Skeletal muscle tissue (tissue), 4 donors: Measurements from ENCODE around the gene COL19A1. TPM values are rescaled to one million over a fixed set of nuclear protein-coding genes. Genes with fewer than 3 reads are reported as not detected.

Experiments
- H3K27ac ChIP-seq: one replicate; pipeline ENCODE4 v1.7.0; 2013; ENCODE audit warnings: mild to moderate bottlenecking, low read depth, low read length, inconsistent platforms
- H3K27me3 ChIP-seq, 3 donors: one replicate each; pipeline ENCODE4 v1.7.0; 2013; ENCODE audit warnings: low read length in 3 of 3; ENCODE audit not compliant: control insufficient read depth in 3 of 3, insufficient read depth in 3 of 3
- H3K36me3 ChIP-seq, 3 donors: one replicate each; pipeline ENCODE4 v1.7.0; 2013; ENCODE audit warnings: low read length in 3 of 3; ENCODE audit not compliant: control insufficient read depth in 3 of 3, insufficient read depth in 3 of 3
- H3K4me1 ChIP-seq, 3 donors: one replicate each; pipeline ENCODE4 v1.7.0; 2013; ENCODE audit warnings: low read length in 3 of 3, mild to moderate bottlenecking in 3 of 3; ENCODE audit not compliant: control insufficient read depth in 3 of 3, insufficient read depth in 3 of 3
- H3K4me3 ChIP-seq, 3 donors: one replicate each; pipeline ENCODE4 v1.7.0; 2013; ENCODE audit warnings: low read length in 3 of 3
- H3K9ac ChIP-seq, 3 donors: one replicate each; pipeline ENCODE4 v1.7.0; 2013; ENCODE audit warnings: low read length in 3 of 3, mild to moderate bottlenecking in 3 of 3, moderate library complexity in 2 of 3, low read depth in 1 of 3
- H3K9me3 ChIP-seq, 3 donors: one replicate each; pipeline ENCODE4 v1.7.0; 2013; ENCODE audit warnings: low read length in 3 of 3; ENCODE audit not compliant: control insufficient read depth in 3 of 3
- total RNA-seq: library from RNA; depleted of rRNA; stranded (reverse); fragments of >200 nt; gene quantifications from one replicate; pipeline ENCODE4 v1.2.3, GENCODE V29; 2014
- donor health status: Osteomylitis.

COL19A1 gene
- total RNA-seq, 1 donor from 2014 or later = 10.4 TPM

GRCh38 chr6:70072540-70073179 is 206.3 kb downstream of the COL19A1 start:
- H3K4me1 ChIP-seq = no peaks in the 10 kb centered on the region
- no peaks in the 10 kb centered on the region for H3K9me3 ChIP-seq
- H3K27me3 ChIP-seq = no peaks in the 10 kb centered on the region
- no peak overlapping the region for H3K4me3 ChIP-seq
- no peaks in the 10 kb centered on the region for H3K36me3 ChIP-seq
- no peak overlapping the region for H3K27ac ChIP-seq
- no peak overlapping the region for H3K9ac ChIP-seq

- Histone ChIP-seq H3K4me1 (no peaks in the 10 kb centered on the region), H3K36me3 (no peaks in the 10 kb centered on the region), H3K4me3 (no peak overlapping the region), H3K9me3 (no peaks in the 10 kb centered on the region), H3K9ac (no peak overlapping the region), H3K27me3 (no peaks in the 10 kb centered on the region), H3K27ac (no peak overlapping the region)
Measured at GRCh38 chr6:70073637-70074036, 207.3 kb downstream of the COL19A1 start.

DNA sequence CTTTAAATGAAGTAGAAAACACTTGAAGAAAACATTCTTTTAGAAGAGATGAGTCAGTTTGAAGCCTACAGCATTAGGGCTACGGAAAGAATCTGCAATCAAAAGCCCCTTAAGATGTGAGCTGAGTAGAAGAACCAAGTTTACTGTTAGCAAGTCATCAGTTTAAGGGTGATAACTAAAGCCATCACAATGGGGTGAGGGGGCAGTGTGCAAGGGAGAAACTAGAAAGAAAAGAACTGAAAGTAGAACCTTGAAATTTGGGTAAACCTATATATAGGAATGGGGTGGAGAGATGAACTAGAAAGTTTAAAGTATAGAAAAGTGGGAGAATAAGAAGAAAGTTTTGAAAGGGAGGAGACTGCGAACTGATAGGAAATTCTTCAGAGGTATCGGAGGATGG is 212.9 kb downstream of the COL19A1 start:
- H3K9me3 ChIP-seq = no peaks in the 10 kb centered on the region
- H3K9ac ChIP-seq = no peak overlapping the region
- H3K4me3 ChIP-seq = no peak overlapping the region
- H3K27me3 ChIP-seq = no peaks in the 10 kb centered on the region
- H3K36me3 ChIP-seq = no peaks in the 10 kb centered on the region
- H3K4me1 ChIP-seq = no peaks in the 10 kb centered on the region
- H3K27ac ChIP-seq = no peak overlapping the region

DNA sequence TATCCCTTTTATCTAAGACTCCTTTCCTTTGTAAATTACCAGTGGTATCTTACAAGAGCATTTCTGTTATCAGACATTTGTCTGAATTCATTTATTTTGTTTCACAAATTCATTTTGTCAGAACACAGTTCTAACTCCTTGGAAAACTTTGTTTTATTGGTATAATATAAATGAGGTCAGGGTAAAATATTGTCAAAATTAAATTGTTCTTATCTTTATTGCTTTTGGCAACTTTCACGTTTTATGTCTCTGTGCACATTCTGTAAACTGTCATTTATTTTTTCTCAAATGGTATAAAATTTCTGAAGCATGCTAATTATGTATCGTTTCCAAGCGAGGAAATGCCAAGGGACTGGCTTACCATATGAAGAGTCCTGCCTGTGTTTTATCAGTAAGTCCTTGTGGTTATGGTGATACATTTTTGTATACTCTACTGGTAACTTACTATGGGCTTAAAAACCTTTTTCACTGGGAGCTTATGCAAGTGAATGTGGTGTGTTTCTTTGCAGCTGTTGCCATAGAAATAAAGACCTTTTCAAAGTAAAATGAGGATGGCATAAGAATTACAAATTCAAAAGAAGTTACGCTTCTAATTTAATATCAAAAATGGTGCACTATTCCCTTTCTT is 214.2 kb downstream of the COL19A1 start:
- no peak overlapping the region for H3K4me3 ChIP-seq
- H3K9ac ChIP-seq = no peak overlapping the region
- no peaks in the 10 kb centered on the region for H3K4me1 ChIP-seq
- no peaks in the 10 kb centered on the region for H3K9me3 ChIP-seq
- no peak overlapping the region for H3K27ac ChIP-seq
- H3K27me3 ChIP-seq = no peaks in the 10 kb centered on the region
- H3K36me3 ChIP-seq = no peaks in the 10 kb centered on the region

DNA sequence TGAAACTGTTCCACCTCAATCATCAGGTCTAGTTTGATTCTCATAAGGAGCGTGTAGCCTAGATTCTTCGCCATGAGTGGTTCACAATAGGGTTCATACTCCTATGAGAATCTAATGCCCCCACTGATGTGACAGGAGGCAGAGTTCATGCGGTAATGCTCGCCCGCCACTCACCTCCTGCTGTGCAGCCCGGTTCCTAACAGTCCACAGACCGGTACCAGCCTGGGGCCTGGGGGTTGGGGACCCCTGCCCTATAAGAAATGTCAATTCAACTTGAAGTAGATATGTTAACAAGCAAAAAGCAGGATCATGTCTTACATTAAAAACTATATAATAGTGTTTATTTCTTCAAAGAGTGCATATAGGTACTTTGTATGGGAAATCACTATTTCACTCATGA is 216.5 kb downstream of the COL19A1 start:
- no peak overlapping the region for H3K4me3 ChIP-seq
- H3K9ac ChIP-seq = no peak overlapping the region
- no peaks in the 10 kb centered on the region for H3K27me3 ChIP-seq
- no peak overlapping the region for H3K27ac ChIP-seq
- no peaks in the 10 kb centered on the region for H3K36me3 ChIP-seq
- no peaks in the 10 kb centered on the region for H3K9me3 ChIP-seq
- H3K4me1 ChIP-seq = no peaks in the 10 kb centered on the region

GRCh38 chr6:70086806-70087205 is 220.4 kb downstream of the COL19A1 start:
- Histone ChIP-seq H3K27ac (no peak overlapping the region), H3K4me1 (no peaks in the 10 kb centered on the region), H3K4me3 (no peak overlapping the region), H3K9ac (no peak overlapping the region), H3K36me3 (no peaks in the 10 kb centered on the region), H3K9me3 (no peaks in the 10 kb centered on the region), H3K27me3 (no peaks in the 10 kb centered on the region)

DNA sequence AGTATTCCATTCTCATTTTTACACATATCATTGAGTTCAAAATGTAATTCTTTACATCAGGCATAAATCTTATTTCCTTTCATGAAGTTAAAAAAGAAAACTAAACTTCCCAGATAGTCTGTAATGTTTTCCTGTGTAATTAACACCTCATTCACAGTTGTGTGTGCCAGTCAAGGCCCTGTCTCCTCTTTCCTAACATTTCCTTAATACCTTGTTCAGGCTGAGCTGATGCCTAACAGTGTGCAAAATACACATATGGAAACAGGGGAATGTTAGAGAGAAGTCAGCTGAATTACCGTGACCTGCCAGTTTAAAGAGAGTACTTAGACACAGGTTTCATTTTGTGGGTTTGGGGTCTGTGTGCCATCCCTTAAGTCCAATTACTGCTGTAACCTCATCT is 227.8 kb downstream of the COL19A1 start:
- Histone ChIP-seq H3K9me3 (no peaks in the 10 kb centered on the region), H3K9ac (no peak overlapping the region), H3K27me3 (no peaks in the 10 kb centered on the region), H3K27ac (no peak overlapping the region), H3K4me3 (no peak overlapping the region), H3K36me3 (no peaks in the 10 kb centered on the region), H3K4me1 (peaks cover 0 to 3% (median 0%) of the 10 kb centered on the region in 3 donors)

DNA sequence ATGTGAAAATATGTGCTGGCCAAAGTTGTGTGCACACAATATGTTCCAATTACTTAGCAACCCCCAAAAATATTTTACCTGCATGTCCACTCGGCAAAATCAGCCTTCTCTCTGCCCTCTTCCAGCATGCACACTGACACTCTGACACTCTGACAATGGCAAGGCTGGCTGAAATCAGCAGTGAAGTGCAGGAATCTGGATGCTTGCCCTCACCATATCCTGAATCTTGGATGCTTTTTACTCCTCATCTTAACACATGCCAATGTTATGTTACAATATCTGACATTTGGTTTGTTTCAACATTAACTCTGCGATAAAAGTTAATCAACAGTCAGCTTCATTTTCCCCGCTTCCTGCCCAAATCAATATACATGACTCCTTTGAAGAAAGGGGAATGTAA is 233.4 kb downstream of the COL19A1 start:
- Histone ChIP-seq H3K36me3 (no peaks in the 10 kb centered on the region), H3K27ac (no peak overlapping the region), H3K27me3 (no peaks in the 10 kb centered on the region), H3K9me3 (no peaks in the 10 kb centered on the region), H3K9ac (no peak overlapping the region), H3K4me1 (no peaks in the 10 kb centered on the region), H3K4me3 (no peak overlapping the region)

DNA sequence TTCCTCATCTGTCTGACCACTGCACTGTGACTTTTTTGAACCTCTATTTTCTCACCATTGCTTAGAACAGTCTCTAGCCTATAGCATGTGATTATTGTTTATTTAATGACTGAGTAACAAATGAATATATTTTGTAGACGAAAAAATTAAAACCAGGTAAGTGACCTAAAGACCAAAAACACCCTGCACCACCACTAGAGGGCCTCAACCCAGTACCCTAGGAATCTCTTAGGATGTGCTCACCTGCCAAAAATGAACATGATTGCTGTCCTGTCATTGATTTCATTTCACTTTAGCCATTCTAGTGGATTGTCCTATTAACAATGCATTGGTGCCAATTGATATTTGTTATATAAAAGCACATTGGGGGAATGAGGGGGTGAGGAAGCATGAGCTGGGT is 237.4 kb downstream of the COL19A1 start:
- H3K36me3 ChIP-seq = no peaks in the 10 kb centered on the region
- H3K27ac ChIP-seq = no peak overlapping the region
- H3K27me3 ChIP-seq = no peaks in the 10 kb centered on the region
- H3K9me3 ChIP-seq = no peaks in the 10 kb centered on the region
- H3K4me1 ChIP-seq = no peaks in the 10 kb centered on the region
- no peak overlapping the region for H3K9ac ChIP-seq
- H3K4me3 ChIP-seq = no peak overlapping the region

DNA sequence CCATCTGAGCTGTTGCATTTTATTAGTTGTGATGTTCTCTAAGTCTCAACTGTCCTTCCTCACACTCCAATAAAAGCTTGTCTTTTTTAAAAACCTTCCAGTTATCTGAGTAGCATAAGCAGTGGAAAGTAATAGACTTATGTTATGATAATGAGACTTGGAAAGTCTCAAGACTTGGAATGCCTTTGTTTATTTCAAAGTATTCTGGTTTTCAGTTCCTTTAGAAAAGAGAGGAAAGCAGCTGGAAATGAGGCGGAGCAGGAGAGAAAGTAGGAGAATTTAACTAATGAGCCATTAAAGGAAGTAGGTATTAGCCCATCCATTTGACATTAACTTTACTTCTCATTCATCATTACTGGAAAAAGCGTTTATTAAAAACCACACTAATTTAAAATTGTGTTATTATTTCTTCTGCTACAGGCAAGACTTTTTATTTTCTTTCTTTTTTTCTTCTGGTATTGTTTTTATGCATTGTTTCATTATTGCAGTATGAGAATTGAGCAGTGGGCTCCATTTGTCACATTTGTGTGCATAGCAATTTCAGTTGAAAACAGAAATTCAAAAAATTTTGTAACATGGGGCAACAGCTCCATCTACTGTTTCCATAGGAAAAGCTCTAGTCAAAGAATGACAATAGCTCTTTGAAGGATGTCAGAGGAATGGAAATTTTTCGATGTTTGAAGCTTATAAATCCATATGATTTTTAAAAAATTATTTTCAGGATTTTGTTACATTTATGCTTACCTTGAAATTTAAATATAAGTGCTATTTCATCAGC is 241.7 kb downstream of the COL19A1 start:
- Histone ChIP-seq H3K4me3 (no peak overlapping the region), H3K4me1 (peaks cover 0 to 2% (median 0%) of the 10 kb centered on the region in 3 donors), H3K27ac (no peak overlapping the region), H3K9ac (no peak overlapping the region), H3K27me3 (no peaks in the 10 kb centered on the region), H3K9me3 (no peaks in the 10 kb centered on the region), H3K36me3 (no peaks in the 10 kb centered on the region)
